GM12864 (cell line): ENCODE data around the gene ACTL6A.

ENCODE experiments used
- DNase-seq: peaks from one replicate; pipeline ENCODE4 v3.0.0-alpha.2; 2011; ENCODE audit warnings: low read depth
- H3K4me3 ChIP-seq: 2 replicates; pipeline ENCODE4 v1.5.1; 2011; ENCODE audit warnings: mild to moderate bottlenecking, low read depth, low read length, control low read depth
- TF ChIP-seq, protein P1 (sequence below): IDR thresholded peaks from 2 replicates; pipeline ENCODE4 v1.5.1; 2011; ENCODE audit warnings: low read depth, mild to moderate bottlenecking, moderate library complexity, low read length, control low read depth, inconsistent platforms; ENCODE audit errors: missing control alignments

Gene ACTL6A

GRCh38 chr3:179589143-179589542, 26.4 kb downstream of the ACTL6A start:
- DNase-seq = no peak
- TF ChIP-seq, protein P1, sequence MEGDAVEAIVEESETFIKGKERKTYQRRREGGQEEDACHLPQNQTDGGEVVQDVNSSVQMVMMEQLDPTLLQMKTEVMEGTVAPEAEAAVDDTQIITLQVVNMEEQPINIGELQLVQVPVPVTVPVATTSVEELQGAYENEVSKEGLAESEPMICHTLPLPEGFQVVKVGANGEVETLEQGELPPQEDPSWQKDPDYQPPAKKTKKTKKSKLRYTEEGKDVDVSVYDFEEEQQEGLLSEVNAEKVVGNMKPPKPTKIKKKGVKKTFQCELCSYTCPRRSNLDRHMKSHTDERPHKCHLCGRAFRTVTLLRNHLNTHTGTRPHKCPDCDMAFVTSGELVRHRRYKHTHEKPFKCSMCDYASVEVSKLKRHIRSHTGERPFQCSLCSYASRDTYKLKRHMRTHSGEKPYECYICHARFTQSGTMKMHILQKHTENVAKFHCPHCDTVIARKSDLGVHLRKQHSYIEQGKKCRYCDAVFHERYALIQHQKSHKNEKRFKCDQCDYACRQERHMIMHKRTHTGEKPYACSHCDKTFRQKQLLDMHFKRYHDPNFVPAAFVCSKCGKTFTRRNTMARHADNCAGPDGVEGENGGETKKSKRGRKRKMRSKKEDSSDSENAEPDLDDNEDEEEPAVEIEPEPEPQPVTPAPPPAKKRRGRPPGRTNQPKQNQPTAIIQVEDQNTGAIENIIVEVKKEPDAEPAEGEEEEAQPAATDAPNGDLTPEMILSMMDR = no peak
- no peak overlapping the region for H3K4me3 ChIP-seq

- TF ChIP-seq, protein P1 = no peak
- H3K4me3 ChIP-seq = no peak overlapping the region
- DNase-seq = no peak
Observed at GRCh38 chr3:179590669-179591068, 27.9 kb downstream of the ACTL6A start.

- TF ChIP-seq, protein P1 = no peak
- no peak for DNase-seq
- no peak overlapping the region for H3K4me3 ChIP-seq
Observed at GRCh38 chr3:179591313-179591712, 28.6 kb downstream of the ACTL6A start.

- DNase-seq = no peak
- H3K4me3 ChIP-seq = no peak overlapping the region
- TF ChIP-seq, protein P1 = no peak
Observed at GRCh38 chr3:179599531-179599930, 36.8 kb downstream of the ACTL6A start.

GRCh38 chr3:179603321-179603720, 40.6 kb downstream of the ACTL6A start:
- H3K4me3 ChIP-seq = peak overlapping the region; percentile 20; the same call in 1 of the 2 replicates
- TF ChIP-seq, protein P1 = no peak
- DNase-seq = no peak

DNA sequence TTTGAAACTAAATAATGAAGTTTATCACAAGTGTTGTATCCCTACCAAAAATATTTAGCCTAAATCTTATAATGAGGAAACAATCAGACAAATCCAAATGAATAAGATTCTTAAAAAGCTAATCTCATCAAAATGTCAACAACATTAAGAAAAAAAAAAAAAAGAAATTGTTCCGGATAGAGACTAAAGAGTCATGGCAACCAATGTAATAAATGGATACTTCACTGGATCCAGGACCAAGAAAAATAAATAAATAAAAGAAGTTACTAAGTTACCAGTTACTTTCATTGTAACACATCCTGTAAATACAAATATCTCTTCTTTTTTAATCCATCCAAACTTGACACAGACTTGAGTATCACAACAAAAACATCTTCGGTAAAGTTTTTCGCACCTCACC, 41.1 kb downstream of the ACTL6A start:
- no peak for DNase-seq
- TF ChIP-seq, protein P1 = no peak
- peak overlapping the region; percentile 89 for H3K4me3 ChIP-seq

DNA sequence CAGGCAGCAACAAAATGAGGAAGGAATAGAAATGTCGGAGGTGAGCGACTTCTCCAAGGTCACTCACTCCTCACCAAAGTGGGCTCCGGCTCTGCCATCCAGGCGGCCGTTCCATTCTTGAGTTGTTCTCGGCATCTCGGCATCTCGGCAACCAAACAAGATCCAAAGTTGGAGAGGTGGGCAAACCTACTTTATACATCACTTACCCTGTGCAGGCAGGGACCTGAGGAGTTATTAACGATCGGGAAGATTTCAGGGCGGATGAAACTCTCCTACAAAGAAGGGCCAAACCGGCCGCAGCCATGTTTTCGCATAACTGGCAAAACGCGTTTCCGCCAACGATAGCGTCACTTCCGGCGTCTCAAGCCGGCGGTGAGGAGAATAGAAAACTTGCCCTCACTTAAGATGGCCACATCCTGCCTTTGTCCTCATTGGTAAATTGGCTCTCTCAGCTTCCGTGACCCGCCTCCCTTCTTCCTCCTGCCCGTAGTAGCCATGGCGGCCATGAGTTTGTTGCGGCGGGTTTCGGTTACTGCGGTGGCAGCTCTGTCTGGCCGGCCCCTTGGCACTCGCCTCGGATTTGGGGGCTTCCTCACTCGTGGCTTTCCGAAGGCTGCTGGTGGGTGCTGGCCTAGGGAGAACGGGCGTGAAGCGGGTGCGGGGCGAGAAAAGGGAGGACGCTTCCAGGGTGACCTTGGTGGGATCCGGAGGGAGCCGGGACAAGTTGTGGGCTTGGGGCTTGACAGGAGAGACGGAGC, 41.8 kb downstream of the ACTL6A start, which contains the start of the genes MRPL47 and NDUFB5:
Gene MRPL47 (minus strand): TSS at position 318 of the 758 bp plus-strand sequence. CDS start 14 bp downstream, at position 304.
Gene NDUFB5 (plus strand): TSS at position 474 of the 758 bp plus-strand sequence. CDS start 22 bp downstream, at position 496.
- TF ChIP-seq, protein P1 = no peak
- DNase-seq = peak; percentile 93
- peak within 1 kb of the TSS; percentile 89 for H3K4me3 ChIP-seq
